Activated naive CD4-positive, alpha-beta T cell treated with Interleukin-2 at 50 U/mL for 16 hours (primary cell): ENCODE results near the gene GRIP2.

Experiments used
- DNase-seq: peaks from one replicate; pipeline ENCODE4 v3.0.0-alpha.2; 2020

The GRIP2 gene

GRCh38 chr3:14539742-14540491 is at the start of gene GRIP2:
GRIP2 (minus strand) TSS chr3:14540342; CDS start chr3:14540308, 34 bp downstream.
- DNase-seq = no peak

- no peak for DNase-seq
These were observed 48.4 kb upstream of the GRIP2 start for GRCh38 chr3:14588425-14589112.

- no peak for DNase-seq
These were observed 47.7 kb upstream of the GRIP2 start for GRCh38 chr3:14587740-14588360.

- DNase-seq = no peak
These were observed 46.5 kb upstream of the GRIP2 start for GRCh38 chr3:14586611-14587010.

- no peak for DNase-seq
These were observed 43.5 kb upstream of the GRIP2 start for GRCh38 chr3:14583548-14584091.

- no peak for DNase-seq
These were observed 41.9 kb upstream of the GRIP2 start for GRCh38 chr3:14582045-14582410.

GRCh38 chr3:14581334-14582044 is 41.3 kb upstream of the GRIP2 start:
- DNase-seq = no peak

GRCh38 chr3:14577897-14578296 is 37.8 kb upstream of the GRIP2 start:
- DNase-seq = no peak

- DNase-seq = no peak
These were observed 36.0 kb upstream of the GRIP2 start for GRCh38 chr3:14576163-14576562.

GRCh38 chr3:14574183-14574582 is 34.0 kb upstream of the GRIP2 start:
- DNase-seq = no peak

GRCh38 chr3:14573706-14574105 is 33.6 kb upstream of the GRIP2 start:
- no peak for DNase-seq

- DNase-seq = no peak
These were observed 30.7 kb upstream of the GRIP2 start for GRCh38 chr3:14570864-14571263.

GRCh38 chr3:14570089-14570488 is 29.9 kb upstream of the GRIP2 start:
- DNase-seq = no peak

- DNase-seq = no peak
These were observed 29.4 kb upstream of the GRIP2 start for GRCh38 chr3:14569474-14570000.

- DNase-seq = no peak
These were observed 28.1 kb upstream of the GRIP2 start for GRCh38 chr3:14568269-14568668.

- no peak for DNase-seq
These were observed 26.7 kb upstream of the GRIP2 start for GRCh38 chr3:14566812-14567211.

GRCh38 chr3:14565868-14566588 is 25.9 kb upstream of the GRIP2 start:
- no peak for DNase-seq

- no peak for DNase-seq
These were observed 24.6 kb upstream of the GRIP2 start for GRCh38 chr3:14564741-14565140.

- no peak for DNase-seq
These were observed 23.9 kb upstream of the GRIP2 start for GRCh38 chr3:14563946-14564539.

- no peak for DNase-seq
These were observed 22.2 kb upstream of the GRIP2 start for GRCh38 chr3:14562121-14562890.
